GM23338 (cell line): Measurements from ENCODE around the gene POLR3K. TPM values are rescaled to one million over a fixed set of nuclear protein-coding genes. Genes with fewer than 3 reads are reported as not detected.

ENCODE experiments used
- ATAC-seq: fragments of 200-7000 bp; cut with Tn5 transposase; 3 replicates; pipeline ENCODE4 v1.9.1; 2020
- DNase-seq: peaks from one replicate; pipeline ENCODE4 v3.0.0-alpha.2; 2015; ENCODE audit warnings: low spot score
- H2AFZ ChIP-seq: fragments of 200-600 bp; sonication (generic); 2 replicates; pipeline ENCODE4 v1.8.0; 2016; ENCODE audit warnings: antibody characterized with exemption, mild to moderate bottlenecking, moderate library complexity
- H3F3A ChIP-seq: fragments of 200-600 bp; sonication (generic); replicated peaks from 2 replicates; pipeline ENCODE4 v1.8.0; 2017; ENCODE audit warnings: antibody characterized with exemption, mixed run types, low read depth
- H3K27ac ChIP-seq: fragments of 200-600 bp; sonication (generic); 2 replicates; pipeline ENCODE4 v1.6.1; 2016; ENCODE audit warnings: low read depth
- H3K27me3 ChIP-seq: fragments of 200-600 bp; sonication (generic); 2 replicates; pipeline ENCODE4 v1.8.0; 2016; ENCODE audit warnings: mild to moderate bottlenecking, mixed run types, moderate library complexity; ENCODE audit not compliant: insufficient read depth
- H3K36me3 ChIP-seq: fragments of 200-600 bp; sonication (generic); 2 replicates; pipeline ENCODE4 v1.8.0; 2016; ENCODE audit warnings: mild to moderate bottlenecking; ENCODE audit not compliant: insufficient read depth
- H3K4me1 ChIP-seq: fragments of 200-600 bp; sonication (generic); 2 replicates; pipeline ENCODE4 v1.8.0; 2016; ENCODE audit warnings: mild to moderate bottlenecking, moderate library complexity; ENCODE audit not compliant: insufficient read depth
- H3K4me2 ChIP-seq: fragments of 200-600 bp; sonication (generic); 2 replicates; pipeline ENCODE4 v1.7.1; 2017; ENCODE audit warnings: mixed run types
- H3K4me3 ChIP-seq: fragments of 200-600 bp; sonication (generic); 2 replicates; pipeline ENCODE4 v1.6.1; 2016; ENCODE audit warnings: mixed run types
- H3K79me2 ChIP-seq: fragments of 200-600 bp; sonication (generic); replicated peaks from 2 replicates; pipeline ENCODE4 v1.8.0; 2017; ENCODE audit warnings: mild to moderate bottlenecking; ENCODE audit not compliant: insufficient read depth
- H3K9me2 ChIP-seq: fragments of 200-600 bp; sonication (generic); 2 replicates; pipeline ENCODE4 v1.8.0; 2017; ENCODE audit not compliant: insufficient read depth
- H4K20me1 ChIP-seq: fragments of 200-600 bp; sonication (generic); replicated peaks from 2 replicates; pipeline ENCODE4 v1.8.0; 2017; ENCODE audit warnings: mild to moderate bottlenecking; ENCODE audit not compliant: insufficient read depth
- H3K27ac Mint-ChIP-seq: 2 replicates; pipeline ENCODE4 v1.8.0; 2020; ENCODE audit warnings: inconsistent platforms, mild to moderate bottlenecking, moderate library complexity, mixed read lengths
- H3K27me3 Mint-ChIP-seq: 3 replicates; pipeline ENCODE4 v1.8.0; 2022; ENCODE audit warnings: low read depth, mild to moderate bottlenecking, moderate library complexity, mixed read lengths, inconsistent platforms; ENCODE audit not compliant: insufficient read depth, poor library complexity
- H3K36me3 Mint-ChIP-seq: 3 replicates; pipeline ENCODE4 v1.8.0; 2021; ENCODE audit warnings: low read depth, mild to moderate bottlenecking, inconsistent platforms, moderate library complexity, mixed read lengths
- H3K4me1 Mint-ChIP-seq: 3 replicates; pipeline ENCODE4 v1.8.0; 2020; ENCODE audit warnings: mild to moderate bottlenecking, inconsistent platforms, mixed read lengths
- H3K4me3 Mint-ChIP-seq: 3 replicates; pipeline ENCODE4 v1.8.0; 2021; ENCODE audit warnings: moderate library complexity, mild to moderate bottlenecking, inconsistent platforms, mixed read lengths
- H3K9me3 Mint-ChIP-seq: 3 replicates; pipeline ENCODE4 v1.8.0; 2020; ENCODE audit warnings: moderate library complexity, mild to moderate bottlenecking, inconsistent platforms, mixed read lengths
- EZH2 ChIP-seq: fragments of 200-600 bp; sonication (generic); IDR thresholded peaks from one replicate; pipeline ENCODE4 v1.8.0; 2017; ENCODE audit warnings: antibody characterized with exemption, mild to moderate bottlenecking, low read depth; ENCODE audit not compliant: unreplicated experiment
- EZH2phosphoT487 ChIP-seq: fragments of 200-600 bp; sonication (generic); IDR thresholded peaks from one replicate; pipeline ENCODE4 v1.8.1; 2018; ENCODE audit warnings: antibody characterized with exemption; ENCODE audit not compliant: unreplicated experiment
- REST ChIP-seq: IDR thresholded peaks from one replicate; pipeline ENCODE4 v1.6.1; 2018; ENCODE audit warnings: antibody characterized with exemption; ENCODE audit not compliant: unreplicated experiment
- ZNF331 ChIP-seq: fragments of 250-450 bp; sonication (Bioruptor Pico); IDR thresholded peaks from 2 replicates; pipeline ENCODE4 v1.5.0; 2020; ENCODE audit warnings: low read depth, mild to moderate bottlenecking, moderate library complexity
- ZNF462 ChIP-seq: fragments of 250-450 bp; sonication (Bioruptor Pico); IDR thresholded peaks from 2 replicates; pipeline ENCODE4 v1.5.0; 2020; ENCODE audit warnings: mild to moderate bottlenecking, moderate library complexity
- polyA plus RNA-seq: library from polyadenylated mRNA; unstranded; fragments of >200 nt; fragmentation: Nextera tagmentation; extraction: Ambion mirVana; gene quantifications from 2 replicates; pipeline ENCODE4 v1.2.1, GENCODE V29; 2016
- total RNA-seq: library from RNA; depleted of rRNA; stranded (reverse); fragments of >200 nt; shearing (Covaris generic); gene quantifications from 2 replicates; pipeline ENCODE4 v1.2.3, GENCODE V29; 2014

The POLR3K gene
- total and polyA plus RNA-seq, 2 experiments from 2014 or later: 17.8 to 58.5 TPM

- TF ChIP-seq ZNF462 (CRISPR knock-in tag): no peak
These were observed 16.9 kb downstream of the POLR3K start (continued) for GRCh38 chr16:36336-36984.

DNA sequence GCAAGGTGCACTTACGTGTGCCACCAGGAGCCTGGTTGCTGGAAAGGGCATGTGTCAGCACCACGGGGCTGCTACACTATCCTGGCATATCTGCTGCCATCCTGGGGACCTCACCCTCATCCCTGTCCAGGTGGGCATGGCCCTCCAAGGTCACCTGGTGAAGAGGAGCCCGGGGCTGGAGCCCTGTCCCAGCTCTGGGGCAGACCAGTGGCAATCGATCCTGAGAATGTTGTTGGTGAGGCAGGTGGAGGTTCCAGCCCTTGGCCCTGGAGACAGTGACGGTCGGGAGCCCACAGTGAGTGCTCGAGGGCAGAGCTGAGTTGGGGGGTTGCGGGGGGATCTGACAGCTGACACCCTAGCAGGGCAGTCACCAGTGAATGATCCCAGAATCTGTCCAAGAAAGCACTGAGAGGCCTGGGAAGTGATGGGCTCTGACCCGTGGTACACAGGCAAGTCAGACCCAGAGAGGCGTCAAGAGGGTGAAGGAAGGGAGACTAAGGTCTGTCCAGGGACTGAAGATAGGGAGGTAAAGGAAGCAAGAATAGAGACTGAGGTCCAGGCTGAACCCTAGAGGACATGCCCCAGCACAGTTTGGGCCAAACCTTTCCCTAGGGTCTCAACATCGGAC, 17.6 kb downstream of the POLR3K start:
- Histone ChIP-seq H3K4me1 (no peaks in the 10 kb centered on the region), H3K4me3 (no peak overlapping the region), H2AFZ (no peak overlapping the region), H4K20me1 (0 out of 2 replicates have a peak, but pooled peaks cover 5% of the 10 kb centered on the region), H3K27ac (no peak overlapping the region), H3K9me2 (no peaks in the 10 kb centered on the region), H3K27me3 (no peaks in the 10 kb centered on the region), H3K79me2 (no peaks in the 10 kb centered on the region), H3F3A (no peaks in the 10 kb centered on the region), H3K36me3 (no peaks in the 10 kb centered on the region), H3K4me2 (no peak overlapping the region)
- Mint-ChIP-seq H3K4me3 (no peak overlapping the region; the same call in 2 of the 3 replicates), H3K4me1 (peaks cover 2% of the 10 kb centered on the region; the same call in 1 of the 3 replicates), H3K27ac (peak overlapping the region; percentile 26; the same call in 1 of the 2 replicates), H3K9me3 (no peaks in the 10 kb centered on the region), H3K36me3 (peaks cover 10% of the 10 kb centered on the region; the same call in 2 of the 3 replicates), H3K27me3 (peaks cover 3% of the 10 kb centered on the region)
- no peak for ATAC-seq
- peak; percentile 0 for DNase-seq
- TF ChIP-seq ZNF331 (CRISPR knock-in tag) (no peak), EZH2phosphoT487 (no peak), EZH2 (no peak), REST (no peak)
